EL (cell line): ENCODE results near the gene ABCA1.
"Not testable (repeated sequence)": the region's sequence is repeated elsewhere in the genome, so short reads cannot be mapped to it uniquely, and the experiment has no call there.

Experiments
- DNase-seq: peaks from one replicate; pipeline ENCODE4 v3.0.0-alpha.2; 2016

ABCA1 gene

DNA sequence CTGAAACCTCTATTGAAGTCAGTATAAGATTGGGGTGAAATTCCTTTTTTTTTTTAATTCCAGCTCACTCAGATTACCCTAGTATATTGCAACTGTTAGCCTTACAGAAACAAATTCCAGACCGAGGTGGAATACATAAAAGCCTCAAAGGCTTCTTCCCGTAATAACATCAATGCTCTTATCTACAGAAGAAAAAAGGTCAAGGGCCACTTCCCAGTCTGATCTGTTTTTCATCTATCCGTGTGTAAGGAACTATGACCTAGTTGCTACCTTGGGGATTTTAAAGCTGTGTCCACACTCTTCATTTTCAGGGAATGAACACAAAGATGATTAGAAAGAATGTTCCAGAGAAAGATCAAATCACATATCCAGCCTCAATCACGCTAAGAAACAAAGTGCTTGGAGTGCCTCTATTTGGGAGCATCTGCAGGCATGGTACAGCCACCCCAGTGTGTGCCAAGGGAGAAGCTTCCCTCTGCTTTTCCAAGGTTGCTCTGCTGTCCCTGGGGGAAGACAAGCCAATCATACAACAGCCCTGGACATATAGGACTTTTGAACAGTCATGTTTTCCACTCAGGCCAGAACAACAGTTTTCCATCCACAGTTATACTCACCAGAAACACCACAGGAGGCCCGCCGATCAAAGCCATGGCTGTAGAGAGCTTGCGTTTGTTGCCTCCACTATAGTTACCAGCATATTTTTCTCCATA, 140.5 kb downstream of the ABCA1 start:
- DNase-seq, result no peak

DNA sequence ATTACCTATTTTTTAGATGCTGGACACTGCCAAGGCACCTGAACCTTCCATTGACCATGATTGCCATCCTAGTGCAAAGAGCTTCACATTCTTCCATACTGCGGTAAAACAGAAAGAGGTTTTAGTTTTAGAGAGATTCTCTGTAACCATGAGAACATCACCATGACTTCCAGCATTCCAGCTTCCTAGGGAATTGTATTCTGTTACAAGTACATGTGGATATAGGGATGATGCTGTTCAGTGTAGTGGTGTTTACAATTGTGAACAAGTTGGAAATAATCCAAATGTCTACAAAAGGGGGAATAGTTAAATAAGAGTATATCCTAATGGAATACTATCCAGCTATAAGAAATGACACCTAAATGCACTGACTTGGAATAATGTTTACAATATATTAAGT, 141.7 kb downstream of the ABCA1 start:
- no peak for DNase-seq

DNA sequence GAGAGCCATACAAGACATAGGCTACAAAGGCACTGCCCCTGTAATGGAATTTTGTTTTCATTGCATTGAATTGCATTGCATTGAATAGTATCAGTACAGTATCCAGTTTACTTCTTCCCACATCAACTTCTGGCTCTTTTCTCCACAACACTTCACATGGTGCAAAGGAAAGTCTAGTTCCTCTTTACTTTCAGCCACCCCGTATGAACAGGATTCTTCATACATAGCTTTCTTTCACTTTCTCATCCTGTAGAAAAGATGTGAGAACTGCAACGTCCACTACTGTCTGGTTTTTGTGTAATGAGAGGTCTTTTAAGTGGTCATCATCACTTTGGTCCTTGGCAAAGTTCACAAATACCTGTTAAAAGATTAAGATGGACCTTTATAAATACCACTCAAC, 143.9 kb downstream of the ABCA1 start:
- no peak for DNase-seq

DNA sequence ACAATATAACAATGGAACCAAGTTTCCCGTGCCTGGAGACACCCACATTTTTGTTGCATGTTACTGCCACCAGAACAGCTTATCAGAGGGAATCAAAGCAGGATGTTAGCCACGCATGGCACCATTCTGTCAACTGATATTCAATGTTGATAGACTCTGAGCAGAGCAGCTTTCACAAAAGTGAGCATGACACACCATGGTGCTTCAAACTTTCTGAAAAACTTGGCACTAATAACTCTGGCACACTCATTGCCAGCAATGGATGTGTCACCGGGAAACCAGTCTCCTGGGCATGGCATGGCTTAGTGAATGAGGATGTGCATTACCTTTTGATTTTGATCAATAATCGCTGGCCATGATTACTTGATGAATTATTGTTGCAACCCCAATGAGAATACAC, 144.4 kb downstream of the ABCA1 start:
- no peak for DNase-seq

DNA sequence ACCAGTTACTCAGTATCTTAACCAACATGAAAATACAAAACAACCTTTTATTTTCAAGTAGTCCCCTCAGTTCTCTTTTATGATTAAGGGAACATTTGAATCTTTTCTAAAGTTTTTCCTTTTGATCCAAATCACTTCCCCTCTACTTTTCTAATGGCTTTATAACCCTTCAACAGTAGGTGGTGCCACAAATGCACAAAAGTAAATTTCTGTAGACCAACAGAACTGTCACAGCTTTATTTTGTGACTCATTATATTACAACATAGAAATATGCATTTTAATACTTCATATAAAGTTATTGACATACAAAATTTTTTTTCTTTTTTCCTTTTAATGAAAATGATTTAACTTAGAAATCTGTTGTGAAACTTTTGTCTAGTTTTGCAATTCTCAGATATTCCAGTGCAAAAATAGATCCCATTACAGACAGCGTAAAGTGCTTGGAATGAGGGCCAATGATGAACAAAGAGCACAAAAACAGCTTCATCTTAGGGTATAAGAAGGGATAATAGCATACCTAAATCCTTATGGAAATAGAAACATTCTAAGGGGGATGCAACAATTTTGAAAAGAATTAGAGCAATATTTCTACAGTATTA, 147.1 kb downstream of the ABCA1 start:
- DNase-seq, result peak; percentile 54

DNA sequence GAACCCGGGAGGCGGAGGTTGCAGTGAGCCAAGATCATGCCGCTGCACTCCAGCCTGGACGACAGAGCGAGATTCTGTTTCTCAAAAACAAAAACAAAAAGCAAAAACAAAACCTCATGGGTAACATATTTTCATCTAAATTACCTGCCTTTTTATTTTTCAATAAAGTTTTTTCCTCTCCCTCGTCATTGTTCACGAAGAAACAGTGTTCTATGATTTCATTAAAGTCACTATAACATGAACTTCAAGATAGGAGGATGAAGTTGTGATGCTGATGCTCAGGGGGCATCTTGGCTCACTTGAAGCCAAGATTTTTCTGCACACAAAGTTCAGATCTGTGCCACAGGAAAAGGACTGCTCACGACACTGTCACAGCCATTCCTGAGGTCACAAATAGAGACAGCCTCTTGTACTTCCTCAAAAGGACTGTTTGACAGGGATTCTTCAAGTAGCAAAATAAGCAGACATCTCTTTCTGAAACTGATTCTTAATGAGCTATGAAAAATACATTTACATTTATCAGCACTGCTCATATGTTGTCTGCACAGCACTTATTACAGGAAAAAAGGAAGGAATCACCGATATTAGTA, 147.9 kb downstream of the ABCA1 start:
- no peak for DNase-seq

DNA sequence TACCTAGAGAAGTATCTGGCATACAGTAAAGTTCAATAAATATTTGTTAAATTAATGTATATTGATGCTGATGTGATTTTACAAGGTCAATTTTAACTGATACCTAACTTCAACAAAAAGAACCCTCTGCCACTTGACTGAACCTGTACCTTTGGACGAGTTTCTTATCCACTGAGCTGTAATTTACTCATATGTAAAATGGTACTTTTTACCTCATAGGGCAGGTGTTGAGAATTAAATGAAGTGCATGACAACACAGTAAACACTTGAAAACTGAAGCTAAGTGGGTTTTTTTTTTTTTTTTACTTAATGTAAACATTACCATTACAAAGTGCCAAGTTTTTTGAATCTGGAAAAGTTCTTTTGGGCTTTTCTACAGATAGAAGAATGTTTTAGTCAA, 148.6 kb downstream of the ABCA1 start:
- no peak for DNase-seq

DNA sequence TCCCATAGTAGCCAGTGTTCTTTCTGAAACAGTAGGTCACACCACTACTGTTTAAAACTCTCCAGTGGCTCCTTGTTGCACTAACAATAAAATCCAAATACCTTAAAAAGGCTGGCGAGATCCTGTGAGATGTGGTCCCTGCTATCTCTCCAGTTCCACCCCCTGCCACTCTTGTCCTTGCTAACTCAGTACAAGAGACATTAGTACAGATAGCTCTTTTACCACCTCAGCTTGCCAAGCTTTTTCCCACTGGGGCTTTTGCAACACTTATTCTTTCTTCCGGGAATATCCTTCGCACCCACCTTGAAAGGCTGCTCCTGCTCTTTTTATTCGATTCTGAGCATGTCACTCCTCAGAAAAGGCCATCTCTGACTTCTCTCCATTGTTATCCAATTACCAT, 149.2 kb downstream of the ABCA1 start:
- DNase-seq, result no peak

DNA sequence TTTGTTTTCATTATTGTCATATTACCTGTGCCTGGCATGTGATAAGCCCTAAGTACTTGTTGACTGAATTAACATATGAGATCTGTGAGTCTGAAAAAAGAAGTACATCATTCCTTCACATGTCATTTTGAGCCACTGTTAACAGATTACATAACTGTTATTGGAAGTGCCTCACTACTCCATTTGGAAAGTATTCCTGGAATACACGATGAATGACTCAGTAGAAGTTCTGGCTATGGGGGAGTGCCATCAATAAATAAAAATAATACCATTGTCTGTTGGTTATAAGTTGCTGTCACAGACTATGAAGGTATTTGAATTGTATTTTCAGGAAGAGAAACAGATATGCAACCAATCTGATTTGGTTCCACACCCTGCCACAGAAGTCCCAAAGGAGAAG, 151.2 kb downstream of the ABCA1 start:
- DNase-seq, result peak; percentile 23

DNA sequence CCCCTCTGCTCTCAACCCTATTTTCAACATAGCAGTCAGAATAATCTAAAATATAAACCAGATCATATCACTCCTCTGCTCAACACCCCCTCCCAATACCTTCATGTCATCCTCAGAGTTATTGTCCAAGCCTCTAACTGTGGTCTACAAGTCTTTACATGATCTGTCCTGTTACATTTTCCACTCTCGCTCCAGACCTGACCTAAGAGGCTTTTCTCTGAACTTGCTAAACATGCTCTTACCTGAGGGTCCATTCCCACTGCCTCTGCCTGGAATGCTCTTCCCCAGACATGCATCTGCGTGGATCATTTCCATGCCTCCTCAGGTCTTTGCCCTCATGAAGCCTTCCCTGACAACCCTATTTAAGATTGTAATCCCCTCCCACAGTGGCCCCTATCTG, 152.0 kb downstream of the ABCA1 start:
- DNase-seq, result no peak

DNA sequence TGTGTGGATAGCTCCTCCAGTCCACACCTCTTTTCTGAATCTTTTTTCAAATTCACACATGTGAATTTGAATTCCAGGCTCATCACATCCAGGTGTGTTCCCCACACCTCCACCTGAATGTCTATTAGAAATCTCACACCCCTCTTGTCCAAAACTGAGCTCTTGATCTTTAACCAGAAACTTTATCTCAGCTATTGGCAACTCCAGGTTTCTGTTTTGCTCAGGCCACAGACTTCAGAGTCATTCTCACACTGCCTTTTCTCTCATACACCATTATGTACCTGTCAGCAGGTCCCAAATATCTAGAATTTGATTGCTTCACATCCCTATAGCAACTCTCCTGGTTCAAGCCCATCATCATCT, 152.4 kb downstream of the ABCA1 start:
- DNase-seq, result no peak

DNA sequence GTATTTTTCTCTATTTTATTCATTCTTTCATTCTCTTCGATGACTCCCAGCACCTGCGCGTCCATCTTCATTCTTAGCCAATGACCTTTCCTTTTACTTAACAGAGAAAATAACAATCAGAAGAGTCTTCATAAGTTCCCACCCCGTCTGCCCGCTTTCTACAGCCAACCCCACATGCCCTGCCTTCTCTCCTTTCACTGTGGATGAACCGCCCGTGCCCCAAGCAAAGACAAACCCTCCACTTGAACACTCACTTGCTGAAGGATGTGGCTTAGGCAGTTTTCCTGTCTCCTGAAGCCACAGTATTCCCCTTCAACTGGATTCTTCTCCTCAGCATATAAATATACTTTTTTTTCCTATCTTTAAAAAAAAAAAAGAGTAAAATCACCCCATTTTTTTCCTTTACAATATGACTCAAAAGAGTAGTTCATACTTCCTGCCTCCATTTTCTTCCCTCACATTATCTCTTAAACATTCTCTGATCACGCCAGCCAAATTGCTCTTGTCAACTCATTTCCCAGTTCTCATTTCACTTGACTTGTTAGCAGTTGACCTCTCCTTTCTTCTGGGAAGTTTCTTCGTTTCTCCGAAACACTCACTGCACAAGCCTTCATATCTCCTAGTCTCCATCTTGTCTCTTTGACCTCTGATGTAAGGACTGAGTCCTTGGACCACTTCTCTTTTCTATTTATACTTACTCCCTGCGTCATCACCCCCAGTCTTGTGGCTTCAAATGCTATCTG, 153.0 kb downstream of the ABCA1 start:
- no peak for DNase-seq

DNA sequence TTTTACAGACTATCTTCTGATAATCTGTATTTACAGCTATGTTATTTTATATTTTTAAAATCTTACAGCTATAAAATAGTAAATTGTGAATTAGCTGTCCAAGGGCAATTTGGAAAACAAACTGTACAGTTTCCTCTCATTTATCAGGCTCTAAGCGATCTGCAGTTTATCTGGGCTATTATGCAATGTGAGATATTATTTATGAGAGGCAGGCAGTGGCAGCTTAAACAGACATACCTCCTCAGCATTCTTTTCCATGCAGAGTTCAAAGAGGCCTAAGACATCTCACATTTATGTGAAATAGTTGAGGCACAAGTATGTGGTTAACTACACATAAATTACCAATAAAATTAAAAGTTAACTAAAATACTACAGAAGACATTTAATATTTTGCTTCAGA, 153.8 kb downstream of the ABCA1 start:
- no peak for DNase-seq

DNA sequence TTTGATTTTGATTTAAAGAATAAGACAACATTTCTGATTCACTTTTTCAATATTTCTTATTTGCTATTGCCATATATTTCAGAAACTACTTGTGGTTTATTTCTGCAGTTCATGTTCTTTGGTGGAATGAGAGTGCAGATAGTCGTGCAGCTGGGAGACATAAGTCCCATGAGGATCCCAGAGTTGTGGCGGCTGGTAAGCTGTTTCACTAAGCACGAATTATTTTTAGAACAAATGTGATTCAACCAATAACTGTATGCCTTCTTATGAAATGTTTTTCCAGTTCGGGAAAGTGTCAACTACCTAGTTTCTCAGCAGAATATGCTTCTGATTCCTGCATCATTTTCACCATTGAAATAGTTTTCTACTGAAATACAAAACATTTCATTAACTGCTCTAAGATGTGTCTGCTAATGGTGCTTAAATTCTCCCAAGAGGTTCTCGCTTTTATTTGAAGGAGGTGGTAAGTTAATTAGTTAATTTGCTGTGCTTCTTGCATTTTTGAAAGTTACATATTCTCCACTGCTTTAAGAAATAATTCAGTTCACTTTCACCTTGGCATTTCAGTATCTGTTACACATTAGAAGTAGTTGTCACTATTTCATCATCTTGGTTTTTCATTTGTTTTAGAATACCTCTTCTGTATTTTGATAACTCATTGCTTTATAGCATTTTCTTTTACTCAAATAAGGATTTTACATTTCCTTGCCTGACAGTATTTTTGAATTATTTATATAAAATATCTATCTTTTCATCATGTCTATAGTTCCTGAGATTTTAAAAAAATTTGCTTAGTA, 155.0 kb downstream of the ABCA1 start:
- DNase-seq, result no peak

DNA sequence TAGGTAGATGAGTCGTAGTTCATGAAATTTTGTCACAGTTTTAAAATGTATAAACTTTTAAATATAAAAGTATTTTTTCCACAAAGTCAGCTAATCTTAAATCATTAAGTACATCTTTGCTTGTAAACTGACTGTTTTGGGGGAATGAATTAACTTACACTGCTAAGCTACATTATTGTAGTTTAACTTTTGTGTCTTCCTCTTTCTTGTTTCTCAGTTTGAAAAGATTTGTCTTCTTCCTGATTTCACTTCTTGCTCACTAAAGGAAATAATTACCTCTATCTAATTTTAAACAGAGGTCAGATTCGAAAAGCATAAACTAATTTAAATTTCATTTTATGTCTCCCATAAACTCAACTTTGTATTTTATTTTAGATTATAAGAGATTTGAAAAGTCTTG, 158.3 kb downstream of the ABCA1 start:
- DNase-seq, result no peak

DNA sequence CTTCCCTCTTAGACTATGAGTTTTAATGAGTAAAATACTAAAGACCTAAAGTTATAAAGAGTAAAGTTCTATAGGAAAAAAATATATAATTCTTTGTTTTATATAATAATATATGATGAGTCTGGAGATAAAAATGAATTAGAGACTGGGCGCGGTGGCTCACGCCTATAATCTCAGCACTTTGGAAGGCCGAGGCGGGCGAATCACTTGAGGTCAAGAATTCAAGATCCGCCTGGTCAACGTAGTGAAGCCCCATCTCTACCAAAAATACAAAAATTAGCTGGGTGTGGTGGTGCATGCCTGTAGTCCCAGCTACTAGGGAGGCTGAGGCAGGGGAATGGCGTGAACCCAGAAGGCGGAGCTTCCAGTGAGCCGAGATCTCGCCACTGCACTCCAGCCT, 158.9 kb downstream of the ABCA1 start:
- DNase-seq, result not testable (repeated sequence)

DNA sequence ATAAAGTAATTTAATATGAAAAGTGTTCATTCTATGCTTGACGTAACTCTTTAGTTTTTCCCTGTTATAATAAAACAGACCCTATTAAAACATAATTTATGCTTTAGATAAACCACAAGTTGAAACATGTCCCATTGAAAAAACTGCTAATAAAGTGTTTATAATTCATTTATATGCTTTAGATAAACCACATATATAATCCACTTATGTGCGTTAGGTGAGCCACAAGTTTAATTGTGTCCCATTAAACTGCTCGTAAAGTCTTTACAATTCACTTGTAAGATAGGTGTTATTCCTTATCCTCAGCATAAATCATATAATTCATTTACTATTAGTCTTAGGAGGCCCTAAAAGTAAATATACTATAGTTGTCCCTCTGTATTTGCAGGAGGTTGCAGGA, 160.4 kb downstream of the ABCA1 start:
- DNase-seq, result no peak

DNA sequence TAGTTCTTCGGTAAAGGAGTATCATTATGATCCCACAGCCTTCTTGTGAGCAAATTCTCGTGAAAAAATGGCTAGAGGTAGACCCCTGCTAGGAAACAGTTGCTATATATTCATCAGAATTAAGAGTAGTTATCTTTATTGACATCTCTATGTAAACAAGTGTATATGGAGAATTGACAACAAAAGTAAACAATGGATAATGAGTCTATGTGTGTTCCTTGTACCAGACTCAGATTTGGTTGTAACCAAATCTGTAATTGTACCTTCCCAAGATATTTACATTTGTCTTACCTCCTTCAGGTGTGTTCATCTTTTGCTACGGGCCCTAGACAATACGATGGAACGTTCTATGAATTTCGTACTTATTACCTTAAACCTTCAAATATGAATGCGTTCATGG, 161.9 kb downstream of the ABCA1 start:
- DNase-seq, result no peak

DNA sequence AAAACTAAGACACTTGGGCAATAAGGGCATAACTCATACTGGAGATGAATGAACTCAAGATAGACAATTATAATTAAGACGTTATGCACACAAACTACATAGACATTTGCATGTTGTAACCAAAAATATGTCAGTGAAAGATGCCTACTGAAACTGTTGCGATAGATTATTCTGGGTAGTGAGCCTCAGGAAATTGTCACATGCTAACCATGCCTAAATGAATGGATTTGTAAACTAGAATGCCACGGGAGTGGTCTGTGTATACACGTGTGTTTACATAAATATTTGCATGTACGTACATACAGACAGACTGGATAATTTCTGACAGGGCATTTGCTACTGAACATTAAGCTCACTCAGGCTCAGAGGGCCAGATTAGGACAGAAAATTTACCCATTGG, 162.8 kb downstream of the ABCA1 start:
- DNase-seq, result no peak

DNA sequence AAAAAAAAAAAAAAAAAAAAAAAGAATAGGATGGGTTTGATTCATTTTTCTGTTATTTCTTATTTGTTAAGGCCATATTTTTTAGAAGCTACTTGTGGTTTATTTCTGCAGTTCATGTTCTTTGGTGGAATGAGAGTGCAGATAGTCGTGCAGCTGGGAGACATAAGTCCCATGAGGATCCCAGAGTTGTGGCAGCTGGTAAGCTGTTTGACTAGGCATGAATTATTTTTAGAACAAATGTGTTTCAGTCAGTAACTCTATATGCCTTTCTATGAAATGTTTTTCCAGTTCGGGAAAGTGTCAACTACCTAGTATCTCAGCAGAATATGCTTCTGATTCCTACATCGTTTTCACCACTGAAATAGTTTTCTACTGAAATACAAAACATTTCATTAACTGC, 169.0 kb downstream of the ABCA1 start:
- no peak for DNase-seq

DNA sequence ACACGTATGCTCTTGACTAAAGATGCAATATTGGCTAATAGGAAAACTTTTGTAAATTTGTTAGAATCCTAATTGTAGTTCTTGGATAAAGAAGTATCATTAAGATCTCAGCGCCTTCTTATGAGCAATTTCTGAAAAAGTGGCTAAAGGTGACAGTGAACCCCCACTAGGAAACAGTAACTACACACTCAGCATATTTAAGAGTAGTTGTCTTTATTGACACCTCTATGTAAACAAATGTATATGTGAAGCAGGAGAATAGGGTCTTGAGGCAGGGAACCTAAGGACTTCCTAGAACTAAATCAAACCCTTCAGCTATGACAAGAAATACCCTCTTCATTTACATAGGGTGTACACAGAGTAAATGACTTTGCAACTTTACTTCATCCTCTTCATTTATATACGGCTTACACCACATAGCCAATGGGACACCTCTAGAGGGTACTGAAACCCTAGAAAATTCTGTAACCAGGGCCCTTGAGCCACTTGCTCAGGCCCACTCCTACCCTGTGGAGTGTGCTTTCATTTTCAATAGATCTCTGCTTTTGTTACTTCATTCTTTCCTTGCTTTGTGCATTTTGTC, 177.7 kb downstream of the ABCA1 start:
- no peak for DNase-seq

DNA sequence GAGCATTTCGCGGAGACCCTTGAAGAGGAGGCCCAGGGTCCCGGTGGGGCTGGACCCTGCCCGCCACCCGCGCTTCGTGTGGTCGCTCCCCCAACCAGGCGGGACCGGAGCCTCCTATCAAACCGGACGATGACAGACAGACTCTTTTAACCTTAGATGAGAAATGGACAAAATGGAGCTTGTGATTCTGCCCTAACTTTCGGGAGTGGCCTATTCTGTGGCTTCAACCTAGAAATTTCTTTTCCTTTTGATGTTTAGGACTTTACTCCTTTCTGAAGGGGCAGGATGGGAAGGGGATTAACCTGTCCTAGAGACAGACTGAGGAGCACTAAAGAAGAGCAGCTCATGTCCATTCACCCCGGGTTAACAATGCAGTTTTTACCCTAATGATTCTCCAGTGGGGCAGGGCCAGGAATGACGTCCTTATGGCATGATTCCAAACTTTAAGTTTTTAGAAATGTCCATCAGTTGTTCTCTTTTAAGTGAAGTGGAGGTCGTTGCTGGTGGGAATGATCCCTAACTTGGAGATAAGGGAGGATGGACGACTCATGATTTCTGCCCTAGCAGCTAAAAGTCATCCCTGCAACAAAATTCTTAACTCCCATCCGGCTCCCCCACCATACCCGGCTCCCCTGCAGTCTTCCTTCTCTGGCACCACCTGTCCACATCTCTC, 179.5 kb downstream of the ABCA1 start:
- peak; percentile 29 for DNase-seq
